VCaP (cell line): ENCODE measurements around the gene L3MBTL4.

ENCODE experiments used
- H3K27ac ChIP-seq: fragments of 450-650 bp; 2 replicates; pipeline ENCODE4 v1.5.1; 2017
- CTCF ChIP-seq: fragments of 450-650 bp; conservative IDR thresholded peaks from 2 replicates; pipeline ENCODE4 v1.5.1; 2017; ENCODE audit warnings: mild to moderate bottlenecking, moderate library complexity

L3MBTL4 gene

DNA sequence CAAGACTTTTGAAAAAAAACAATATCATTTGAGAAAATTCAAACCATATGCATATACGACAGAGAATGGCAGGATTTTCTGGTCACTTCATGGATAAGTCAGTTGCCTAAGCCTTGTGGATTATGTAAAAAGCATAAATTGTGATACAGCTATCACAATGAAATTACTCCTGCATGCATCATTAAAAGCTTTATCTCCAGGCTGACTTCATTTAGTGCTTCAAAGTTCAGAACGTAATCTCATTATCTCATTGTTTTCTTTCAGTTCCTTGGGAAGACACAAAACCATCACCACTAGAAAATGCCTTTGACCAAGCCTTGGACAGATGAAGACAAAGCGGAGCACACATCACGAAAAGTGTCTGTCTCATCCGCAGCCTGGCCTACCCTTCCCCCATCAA lies 57.0 kb downstream of the L3MBTL4 start:
- no peak for TF ChIP-seq CTCF
- no peak overlapping the region for H3K27ac ChIP-seq

DNA sequence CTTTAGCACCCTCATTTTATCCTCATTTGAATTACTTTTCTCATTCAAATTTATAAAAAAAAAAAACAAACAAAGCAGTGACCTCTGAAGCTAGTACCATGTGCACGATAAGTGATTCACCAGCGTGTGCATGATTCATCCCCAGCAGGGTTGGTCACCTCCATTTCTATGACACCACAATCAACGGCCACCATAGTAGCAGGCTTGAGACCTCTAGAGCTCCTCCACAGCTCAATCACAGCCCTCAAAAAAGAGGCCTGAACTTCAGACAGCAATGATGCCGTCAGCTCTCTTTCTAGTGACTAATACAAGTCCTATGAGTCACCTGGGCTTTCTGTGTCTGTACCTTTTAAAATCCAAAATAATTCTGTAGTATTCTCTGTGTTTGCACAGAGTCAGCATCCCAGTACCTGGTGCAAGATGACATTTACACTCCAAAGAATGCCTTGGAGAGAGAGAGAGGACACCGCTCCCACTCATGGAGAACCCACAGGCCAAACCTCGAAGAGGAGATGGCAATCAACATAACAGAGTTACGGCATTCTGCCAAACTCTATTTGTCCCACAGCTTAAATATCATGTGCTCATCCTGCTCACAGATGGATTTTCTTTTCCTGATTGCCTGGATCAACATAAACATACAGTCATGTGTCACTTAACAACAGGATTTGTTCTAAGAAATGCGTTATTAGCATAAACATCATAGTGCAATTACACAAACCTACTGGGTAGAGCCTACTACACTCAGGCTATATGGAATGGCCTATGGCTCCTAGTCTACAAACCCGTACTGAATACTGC lies 58.7 kb downstream of the L3MBTL4 start:
- no peak for TF ChIP-seq CTCF
- no peak overlapping the region for H3K27ac ChIP-seq

DNA sequence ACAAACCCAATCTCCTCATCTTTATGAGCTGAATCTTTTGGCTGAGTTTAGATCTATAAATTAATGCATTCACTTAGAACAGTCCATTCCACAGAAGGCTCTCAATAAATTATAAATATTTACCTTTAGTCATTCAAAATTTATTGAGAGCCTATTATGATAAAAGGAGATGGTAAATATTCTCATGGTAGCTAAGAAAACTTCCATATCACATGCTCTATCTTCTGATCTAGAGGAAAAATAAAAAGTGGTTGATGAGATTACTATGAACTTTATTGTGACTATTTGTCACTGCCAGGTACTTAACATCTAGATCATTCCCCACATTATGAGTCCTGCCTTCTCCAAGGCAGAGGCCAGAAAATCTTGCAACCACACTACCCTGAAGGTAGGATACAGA lies 62.4 kb downstream of the L3MBTL4 start:
- TF ChIP-seq CTCF, result no peak
- no peak overlapping the region for H3K27ac ChIP-seq

DNA sequence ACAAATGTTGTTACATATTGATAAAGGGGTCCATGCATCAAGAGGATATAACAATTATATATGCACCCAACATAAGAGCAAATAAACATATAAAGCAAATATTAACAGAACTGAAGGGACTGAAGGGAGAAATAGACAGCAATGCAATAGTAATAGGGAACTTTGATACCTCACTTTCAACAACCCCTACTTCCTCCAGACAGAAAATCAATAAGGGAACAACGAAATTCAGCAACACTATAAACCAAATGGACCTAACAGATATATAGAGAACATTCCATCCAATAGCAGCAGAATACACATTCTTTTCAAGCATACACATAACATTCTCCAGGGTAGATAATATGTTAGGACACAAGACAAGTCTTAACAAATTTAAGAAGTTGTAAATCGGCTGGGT lies 71.7 kb downstream of the L3MBTL4 start:
- H3K27ac ChIP-seq, result no peak overlapping the region
- no peak for TF ChIP-seq CTCF

DNA sequence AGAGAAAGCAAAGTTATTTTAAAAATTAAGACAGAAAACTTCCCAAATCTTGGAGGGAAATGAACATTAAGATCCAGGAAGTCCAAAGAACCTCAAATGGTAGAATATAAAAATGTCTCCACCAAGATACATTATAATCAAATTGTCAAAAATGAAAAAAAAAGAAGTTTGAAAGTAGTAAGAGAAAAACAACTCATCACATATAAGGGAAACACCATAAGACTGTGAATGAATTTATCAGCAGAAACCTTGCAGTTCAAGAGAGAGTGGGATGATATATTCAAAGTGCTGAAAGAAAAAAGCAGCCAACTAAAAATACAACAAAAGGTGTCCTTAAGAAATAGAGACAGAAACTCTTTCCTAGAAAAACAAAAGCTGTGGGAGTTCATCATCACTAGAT lies 73.0 kb downstream of the L3MBTL4 start:
- no peak for TF ChIP-seq CTCF
- no peak overlapping the region for H3K27ac ChIP-seq

DNA sequence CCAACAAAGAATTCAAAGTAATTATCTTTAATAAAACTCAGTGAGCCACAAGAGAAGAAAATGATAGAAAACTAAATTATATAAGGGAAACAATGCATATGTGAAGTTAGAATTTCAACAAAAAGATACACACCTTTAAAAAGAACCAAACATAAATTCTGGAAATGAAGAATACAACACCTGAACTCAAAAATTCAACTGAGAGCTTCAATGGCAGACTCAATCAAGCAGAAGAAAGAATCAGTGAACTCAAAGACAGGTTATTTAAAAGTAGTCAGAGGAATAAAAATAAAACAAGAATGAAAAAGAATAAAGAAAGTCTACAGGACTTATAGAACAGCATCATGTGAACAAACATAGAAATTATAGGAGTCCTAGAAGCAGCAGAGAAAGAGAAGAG lies 73.4 kb downstream of the L3MBTL4 start:
- no peak for TF ChIP-seq CTCF
- no peak overlapping the region for H3K27ac ChIP-seq

DNA sequence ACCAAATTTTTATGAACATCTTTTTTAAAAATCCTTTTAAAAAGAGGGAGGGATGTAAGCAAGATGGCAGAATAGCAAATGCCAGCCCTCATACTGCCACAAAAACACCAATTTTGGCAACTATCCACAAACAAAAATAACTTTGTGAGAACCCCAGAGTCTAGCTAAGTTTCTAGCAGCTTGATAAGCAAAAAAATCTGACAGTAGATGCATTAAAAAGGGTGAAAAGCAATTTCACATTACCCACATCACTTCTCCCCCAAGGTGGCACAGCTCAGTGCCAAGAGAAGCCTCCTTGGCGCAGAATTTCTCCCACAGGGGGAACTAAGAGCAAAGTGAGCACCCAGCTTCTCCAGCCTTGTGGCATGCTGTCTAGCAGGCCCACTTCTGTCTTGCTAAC lies 74.6 kb downstream of the L3MBTL4 start:
- H3K27ac ChIP-seq, result no peak overlapping the region
- TF ChIP-seq CTCF, result no peak
